Tibial nerve (tissue), 4 donors: ENCODE measurements around the gene PTMS.

Source experiments
- CTCF ChIP-seq, 5 experiments: fragments of 200-600 bp in 3 of 5; fragments of 450-650 bp in 2 of 5; sonication (generic) in 3 of 5; IDR thresholded peaks; one replicate each; pipeline ENCODE4 v1.5.1; 2016 to 2019; ENCODE audit warnings: antibody characterized with exemption in 5 of 5, mild to moderate bottlenecking in 3 of 5, moderate library complexity in 2 of 5
- EP300 ChIP-seq, 2 donors: sonication (generic); formaldehyde crosslinking; IDR thresholded peaks; one replicate each; pipeline ENCODE4 v1.6.1; 2017; ENCODE audit warnings: antibody characterized with exemption in 2 of 2, mild to moderate bottlenecking in 1 of 2

- TF ChIP-seq CTCF (IDR thresholded peaks at IDR 0.05) = no peak
- TF ChIP-seq EP300 (IDR thresholded peaks at IDR 0.05) = no peak
Measured at GRCh38 chr12:6724409-6724797, 41.8 kb upstream of the PTMS start.
